ENCODE data around the gene SLITRK2.

SLITRK2 gene, protein sequence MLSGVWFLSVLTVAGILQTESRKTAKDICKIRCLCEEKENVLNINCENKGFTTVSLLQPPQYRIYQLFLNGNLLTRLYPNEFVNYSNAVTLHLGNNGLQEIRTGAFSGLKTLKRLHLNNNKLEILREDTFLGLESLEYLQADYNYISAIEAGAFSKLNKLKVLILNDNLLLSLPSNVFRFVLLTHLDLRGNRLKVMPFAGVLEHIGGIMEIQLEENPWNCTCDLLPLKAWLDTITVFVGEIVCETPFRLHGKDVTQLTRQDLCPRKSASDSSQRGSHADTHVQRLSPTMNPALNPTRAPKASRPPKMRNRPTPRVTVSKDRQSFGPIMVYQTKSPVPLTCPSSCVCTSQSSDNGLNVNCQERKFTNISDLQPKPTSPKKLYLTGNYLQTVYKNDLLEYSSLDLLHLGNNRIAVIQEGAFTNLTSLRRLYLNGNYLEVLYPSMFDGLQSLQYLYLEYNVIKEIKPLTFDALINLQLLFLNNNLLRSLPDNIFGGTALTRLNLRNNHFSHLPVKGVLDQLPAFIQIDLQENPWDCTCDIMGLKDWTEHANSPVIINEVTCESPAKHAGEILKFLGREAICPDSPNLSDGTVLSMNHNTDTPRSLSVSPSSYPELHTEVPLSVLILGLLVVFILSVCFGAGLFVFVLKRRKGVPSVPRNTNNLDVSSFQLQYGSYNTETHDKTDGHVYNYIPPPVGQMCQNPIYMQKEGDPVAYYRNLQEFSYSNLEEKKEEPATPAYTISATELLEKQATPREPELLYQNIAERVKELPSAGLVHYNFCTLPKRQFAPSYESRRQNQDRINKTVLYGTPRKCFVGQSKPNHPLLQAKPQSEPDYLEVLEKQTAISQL

DNA sequence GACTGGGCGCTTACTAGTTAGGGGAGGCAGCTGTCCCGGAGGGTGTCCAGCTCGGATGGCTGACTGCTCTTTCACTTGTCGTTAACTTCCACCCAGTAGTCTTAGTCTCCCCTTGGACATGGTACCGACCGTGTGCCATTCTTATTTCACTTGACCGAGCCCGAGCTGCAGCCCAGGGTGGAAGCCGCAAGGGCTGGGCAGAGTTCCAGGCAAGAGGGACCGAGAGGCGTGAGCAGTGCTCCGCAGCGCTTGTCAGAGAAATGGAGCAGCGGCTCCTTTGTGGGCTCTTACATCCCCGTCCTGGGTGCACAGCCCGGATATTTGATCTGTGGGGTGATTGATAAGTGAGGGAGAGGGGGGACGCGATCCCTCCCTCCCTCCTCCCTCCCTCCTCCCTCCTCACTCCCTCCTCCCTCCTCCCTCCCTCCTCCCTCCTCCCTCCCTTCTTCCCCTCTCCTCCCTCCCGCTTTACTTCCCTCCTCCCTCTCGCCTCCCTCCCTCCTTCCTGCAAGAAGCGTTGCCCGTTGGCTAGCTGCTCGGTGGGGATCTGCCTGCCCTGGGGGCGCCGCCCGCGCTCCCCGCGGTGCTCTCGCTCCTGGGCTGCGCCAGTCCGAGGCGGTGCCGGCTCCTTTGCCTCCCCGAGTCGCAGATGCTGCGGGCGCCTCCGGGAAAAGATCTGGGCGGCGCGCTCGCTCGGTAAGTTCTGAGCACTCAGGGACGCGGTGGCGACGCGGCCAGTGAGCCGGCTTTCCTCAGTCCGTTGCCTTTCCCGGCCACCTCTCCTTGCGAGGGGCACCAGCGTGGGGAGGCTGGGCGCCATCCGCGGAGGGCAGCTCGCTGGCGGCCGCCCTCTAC, at the start of gene SLITRK2:
SLITRK2 (plus strand) TSS at position 499 of the 855 bp plus-strand sequence. CDS start 4,597 bp downstream, outside the sequence.
- DNase-seq (ENCODE audit: low read depth in 2 of 2): no peak

DNA sequence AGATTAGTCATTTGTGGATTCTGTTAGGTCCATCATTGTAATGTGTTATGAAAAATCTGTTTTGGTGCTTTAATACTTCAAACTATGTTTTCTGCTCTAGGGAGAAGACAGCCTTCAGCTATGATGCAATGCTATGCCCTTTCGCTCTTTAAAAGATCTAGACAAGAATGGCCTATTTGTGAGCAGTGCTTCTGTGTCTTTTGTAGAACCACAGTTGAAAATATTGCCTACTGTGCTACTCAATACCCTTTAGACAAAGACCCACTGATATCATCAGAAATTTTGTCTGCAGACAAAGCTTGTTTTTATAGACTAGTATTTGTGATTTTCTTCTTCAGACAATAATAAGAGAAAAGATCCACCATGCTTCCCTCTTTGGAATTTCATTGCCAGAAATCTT, 44.6 kb upstream of the SLITRK2 start:
- DNase-seq (ENCODE audit: low read depth in 2 of 2): no peak

DNA sequence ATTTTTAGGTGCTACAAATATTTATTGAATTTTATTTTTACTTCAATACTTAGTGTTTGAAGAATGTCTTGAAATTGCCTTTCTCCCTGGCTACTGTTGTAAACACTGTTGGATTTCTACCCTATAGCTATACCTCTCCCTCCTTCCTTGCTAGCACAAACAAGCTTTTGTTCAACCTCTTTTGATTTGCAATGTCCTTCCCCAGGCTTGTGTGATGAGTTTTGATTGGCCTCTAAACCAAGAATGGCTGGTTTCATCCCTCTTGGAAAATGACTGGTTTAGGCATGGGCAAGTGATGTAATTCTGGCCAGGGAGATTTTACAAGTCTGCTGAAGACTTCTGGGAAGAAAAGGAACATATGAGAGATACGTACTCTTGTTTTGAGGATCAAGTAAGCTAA, 25.3 kb upstream of the SLITRK2 start:
- DNase-seq (ENCODE audit: low read depth in 2 of 2): no peak

DNA sequence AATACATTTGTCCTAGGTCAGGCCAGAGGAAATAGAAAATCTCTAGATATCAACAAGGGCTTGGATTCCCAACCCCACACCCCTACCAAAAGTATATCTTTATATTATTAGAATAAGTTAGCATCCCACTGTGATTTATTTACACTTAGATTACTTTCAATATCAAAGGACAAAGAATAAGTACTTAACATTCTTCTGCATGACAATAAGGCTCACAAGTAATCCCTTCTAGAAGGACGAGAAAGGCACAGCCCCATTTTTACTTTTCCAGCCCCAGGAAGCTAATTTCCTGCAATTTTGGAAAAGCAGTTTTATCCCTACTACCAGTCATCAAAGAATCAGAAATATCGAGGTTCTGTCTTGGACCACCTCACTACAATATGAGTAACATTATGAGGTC, 14.1 kb upstream of the SLITRK2 start:
- no peak for DNase-seq (ENCODE audit: low read depth in 2 of 2)

DNA sequence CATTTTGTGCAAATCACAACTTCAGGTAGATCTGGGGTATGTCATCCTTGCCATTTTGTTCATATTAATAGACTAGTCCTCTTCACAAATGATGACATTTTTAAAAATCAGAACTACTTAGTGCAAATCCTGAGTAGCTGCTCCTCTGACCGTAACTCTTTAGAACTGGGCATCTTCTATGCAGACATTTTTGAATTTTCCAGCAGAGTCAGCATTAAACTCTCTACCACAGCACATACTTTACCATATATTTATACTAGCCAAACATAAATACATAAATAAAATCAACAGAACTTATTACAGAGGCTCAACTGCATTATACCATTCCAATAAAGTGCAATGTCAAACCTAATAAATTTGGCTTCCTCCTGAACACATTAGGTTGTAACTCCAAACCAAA, 4.5 kb upstream of the SLITRK2 start:
- no peak for DNase-seq (ENCODE audit: low read depth in 2 of 2)

DNA sequence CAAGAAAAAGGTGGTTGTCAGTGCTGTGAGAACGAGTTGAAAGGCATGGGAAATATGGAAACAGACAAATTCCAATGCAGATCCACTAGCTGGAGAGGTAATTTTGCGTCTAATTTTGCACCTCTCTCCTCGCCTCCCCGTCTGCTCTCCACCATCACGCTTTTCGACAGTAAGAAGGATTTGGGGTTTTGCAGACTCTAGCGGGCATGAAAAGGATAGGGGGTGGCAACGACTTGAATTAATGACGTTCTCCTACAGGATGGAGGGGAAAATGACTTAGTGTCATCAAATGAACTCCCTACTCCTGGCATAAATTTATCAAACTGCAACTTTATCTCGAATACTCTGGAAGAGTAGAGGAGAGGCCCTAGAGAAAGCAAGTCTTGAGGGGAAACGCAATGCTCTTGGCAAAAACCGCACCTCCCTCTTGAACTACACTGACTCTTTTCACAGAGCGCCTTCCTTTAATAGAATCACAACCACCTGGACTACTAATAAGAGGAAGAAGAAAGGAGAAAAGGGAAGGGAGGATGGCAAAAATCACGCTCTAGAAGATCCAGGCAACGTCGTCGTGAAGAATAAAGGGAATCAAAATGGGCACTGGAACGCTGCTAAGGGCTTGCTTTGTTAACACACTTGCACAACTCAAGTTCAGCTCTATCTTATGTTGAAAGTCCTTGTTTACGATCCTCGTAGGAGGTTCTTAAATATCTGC, 871 bp upstream of the SLITRK2 start:
- no peak for DNase-seq (ENCODE audit: low read depth in 2 of 2)

DNA sequence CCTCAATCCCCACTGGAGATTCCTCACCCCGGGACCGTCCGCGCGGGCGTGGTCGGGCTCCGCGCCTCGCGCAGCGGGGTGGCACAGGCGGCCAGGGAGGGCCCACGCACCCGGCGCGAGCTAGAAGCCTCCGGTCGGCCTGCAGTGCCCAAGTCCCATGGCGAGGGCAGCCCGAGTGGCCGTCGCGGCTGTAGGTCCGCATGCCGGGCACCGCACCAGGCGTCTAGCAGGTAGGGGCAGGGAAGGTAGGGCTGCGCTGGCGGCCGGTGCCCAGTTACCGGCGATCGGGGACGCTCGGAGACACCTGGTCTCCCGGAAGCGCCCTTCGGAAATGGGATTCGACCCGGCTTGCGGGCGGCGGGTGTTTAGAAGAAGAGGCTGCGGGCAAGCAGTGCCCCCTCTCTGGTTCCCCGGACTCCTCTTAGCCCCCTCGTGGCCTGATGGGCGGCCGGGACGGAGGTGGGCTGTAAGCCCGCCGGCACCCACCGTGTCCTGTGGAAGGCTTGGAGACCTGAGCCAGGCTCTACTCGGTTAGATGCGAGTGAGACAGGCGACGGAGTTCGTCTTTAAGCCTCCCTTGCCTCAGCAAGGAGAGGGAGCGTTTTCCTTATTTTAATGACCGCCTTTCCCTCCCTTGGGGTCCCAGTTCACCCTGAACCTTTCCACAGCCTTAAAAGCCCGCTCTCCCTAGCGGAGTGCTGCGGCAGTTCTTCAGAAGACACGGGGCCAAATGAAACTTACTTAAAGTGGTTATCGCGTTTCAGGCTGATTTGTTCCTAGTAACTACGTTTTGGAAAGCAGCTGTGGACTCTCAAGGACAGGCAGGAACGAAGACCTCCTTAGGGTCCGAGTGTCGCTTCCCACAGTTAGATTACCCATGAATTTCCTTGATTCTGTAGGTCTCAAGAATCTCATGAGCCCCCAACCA, 821 bp downstream of the SLITRK2 start:
- no peak for DNase-seq (ENCODE audit: low read depth in 2 of 2)

DNA sequence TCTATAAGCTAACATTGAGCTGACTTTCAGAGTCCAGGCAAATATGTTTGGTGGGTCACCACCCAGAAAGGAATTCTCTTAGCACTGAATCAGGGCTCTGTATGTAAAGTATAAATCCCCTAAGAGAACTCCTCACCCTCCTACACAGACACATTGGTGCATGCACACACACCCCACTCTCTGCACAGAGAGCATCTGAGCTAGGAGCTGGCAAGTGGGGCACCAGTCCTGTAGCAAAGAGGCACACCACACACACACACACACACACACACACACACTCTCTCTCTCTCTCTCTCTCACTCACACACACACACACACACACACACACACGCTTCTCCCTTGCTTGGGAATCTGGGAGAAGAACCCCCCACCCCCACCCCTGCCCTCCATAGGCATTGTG, 3.2 kb downstream of the SLITRK2 start:
- DNase-seq (ENCODE audit: low read depth in 2 of 2): no peak

DNA sequence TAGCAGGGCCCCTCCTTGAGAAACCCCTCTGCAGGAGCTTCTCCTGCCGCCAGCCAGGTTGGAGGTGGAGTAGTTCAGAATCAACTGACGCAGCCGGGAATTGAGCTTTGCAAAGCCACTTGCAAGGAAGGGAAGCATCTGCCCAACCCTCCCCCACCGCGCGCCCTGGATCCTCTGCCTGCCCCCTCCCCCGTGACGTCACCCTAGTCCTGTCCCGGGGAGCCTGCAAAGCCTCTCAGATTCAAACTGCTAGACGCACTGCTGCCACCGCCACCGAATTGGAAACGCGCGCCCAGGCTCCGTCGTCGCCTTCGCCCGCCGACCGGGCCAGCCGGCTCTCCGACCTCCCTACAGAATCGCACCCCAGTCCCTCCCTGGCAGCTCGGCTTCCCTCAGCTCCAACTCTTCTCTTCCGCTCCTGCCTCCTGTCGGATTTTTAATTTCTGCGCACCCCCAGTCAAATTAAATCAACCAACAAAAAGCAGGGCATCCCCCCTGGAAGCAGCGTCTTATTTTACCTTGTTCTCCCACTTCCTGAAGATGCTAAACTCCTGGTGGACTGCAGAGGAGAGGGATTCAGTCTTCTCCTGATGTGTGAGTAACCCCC, 3.8 kb downstream of the SLITRK2 start:
- no peak for DNase-seq (ENCODE audit: low read depth in 2 of 2)

DNA sequence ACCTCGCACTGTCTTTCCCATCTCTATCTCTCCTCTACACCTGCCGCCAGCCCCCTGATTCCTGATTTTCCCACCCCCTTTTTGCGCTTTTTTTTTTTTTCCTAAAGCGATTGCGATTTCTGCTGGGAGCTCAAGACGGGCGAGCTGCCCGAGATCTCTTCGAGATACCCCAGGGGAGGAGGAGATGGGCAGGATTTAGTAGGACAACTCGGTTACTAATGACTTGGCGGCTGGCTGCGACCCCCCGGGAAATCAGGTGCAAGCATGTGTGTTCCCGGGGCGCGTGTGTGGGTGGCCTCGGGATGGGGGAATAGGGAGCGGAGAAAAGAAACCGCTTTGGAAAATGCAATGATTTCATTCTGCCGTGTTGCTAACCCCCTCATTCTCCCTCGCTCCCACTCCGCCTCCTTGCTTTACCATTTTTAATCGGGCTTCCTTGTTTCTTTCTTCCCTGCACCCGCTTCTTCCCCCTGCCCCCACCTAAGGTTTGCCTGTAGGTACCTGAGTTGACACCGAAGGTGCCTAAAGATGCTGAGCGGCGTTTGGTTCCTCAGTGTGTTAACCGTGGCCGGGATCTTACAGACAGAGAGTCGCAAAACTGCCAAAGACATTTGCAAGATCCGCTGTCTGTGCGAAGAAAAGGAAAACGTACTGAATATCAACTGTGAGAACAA, 4.4 kb downstream of the SLITRK2 start:
- DNase-seq (ENCODE audit: low read depth in 2 of 2): no peak

DNA sequence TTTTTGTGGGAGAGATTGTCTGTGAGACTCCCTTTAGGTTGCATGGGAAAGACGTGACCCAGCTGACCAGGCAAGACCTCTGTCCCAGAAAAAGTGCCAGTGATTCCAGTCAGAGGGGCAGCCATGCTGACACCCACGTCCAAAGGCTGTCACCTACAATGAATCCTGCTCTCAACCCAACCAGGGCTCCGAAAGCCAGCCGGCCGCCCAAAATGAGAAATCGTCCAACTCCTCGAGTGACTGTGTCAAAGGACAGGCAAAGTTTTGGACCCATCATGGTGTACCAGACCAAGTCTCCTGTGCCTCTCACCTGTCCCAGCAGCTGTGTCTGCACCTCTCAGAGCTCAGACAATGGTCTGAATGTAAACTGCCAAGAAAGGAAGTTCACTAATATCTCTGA, 5.5 kb downstream of the SLITRK2 start:
- no peak for DNase-seq (ENCODE audit: low read depth in 2 of 2)

DNA sequence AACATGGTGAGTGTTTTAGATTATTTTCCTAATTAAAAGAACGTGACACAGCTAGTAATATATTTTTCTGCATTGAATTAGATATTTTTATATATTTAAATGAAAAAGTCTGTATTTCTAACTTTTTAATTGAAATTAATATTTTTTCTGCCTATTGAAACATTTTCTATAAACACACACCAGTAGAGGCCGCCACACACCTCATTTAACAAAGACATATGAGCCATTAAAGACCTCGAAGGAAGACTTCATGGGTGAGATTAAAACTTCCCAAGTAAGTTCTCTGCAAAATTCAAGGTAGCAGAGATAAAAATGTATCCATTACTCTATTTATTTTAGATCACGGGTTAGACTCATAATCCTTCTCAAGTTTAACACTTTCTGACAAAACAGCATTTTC, 8.3 kb downstream of the SLITRK2 start:
- DNase-seq (ENCODE audit: low read depth in 2 of 2): no peak

DNA sequence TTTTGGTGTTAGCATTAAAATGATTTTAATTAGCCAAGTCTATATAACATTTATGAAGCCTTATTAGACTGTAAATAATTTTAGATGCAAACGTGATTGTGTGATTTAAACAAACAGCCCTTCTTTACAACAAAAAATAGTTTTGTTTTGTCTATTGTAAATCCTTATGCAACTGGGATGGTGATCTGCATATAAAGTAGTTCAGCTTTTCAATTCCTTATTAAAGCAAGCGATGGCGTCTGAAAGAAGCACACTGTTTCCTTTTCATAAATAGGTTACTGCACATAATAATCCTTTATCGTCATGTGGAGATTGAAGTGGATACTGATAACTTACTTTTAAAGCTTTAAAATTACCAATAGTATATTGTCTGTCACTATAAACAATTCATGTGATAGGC, 8.8 kb downstream of the SLITRK2 start:
- no peak for DNase-seq (ENCODE audit: low read depth in 2 of 2)

DNA sequence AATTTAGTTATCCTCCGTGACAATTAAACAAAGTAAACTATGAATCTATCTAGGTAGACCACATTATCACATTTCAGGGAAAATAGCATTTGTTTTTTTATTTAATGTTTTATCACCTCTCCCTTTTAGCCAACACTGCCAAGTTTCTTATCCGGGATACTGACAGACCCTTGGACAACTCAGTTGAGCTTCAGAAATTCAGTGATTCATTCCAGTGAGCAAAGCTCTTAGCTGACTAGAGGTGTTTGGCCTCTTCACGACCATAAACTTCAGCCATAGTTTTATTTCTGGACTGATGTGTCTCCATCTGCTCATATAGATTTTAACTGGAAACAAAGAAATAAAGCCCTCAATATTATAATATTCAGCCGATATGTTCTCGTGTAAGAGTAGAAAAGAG, 15.2 kb downstream of the SLITRK2 start:
- no peak for DNase-seq (ENCODE audit: low read depth in 2 of 2)

DNA sequence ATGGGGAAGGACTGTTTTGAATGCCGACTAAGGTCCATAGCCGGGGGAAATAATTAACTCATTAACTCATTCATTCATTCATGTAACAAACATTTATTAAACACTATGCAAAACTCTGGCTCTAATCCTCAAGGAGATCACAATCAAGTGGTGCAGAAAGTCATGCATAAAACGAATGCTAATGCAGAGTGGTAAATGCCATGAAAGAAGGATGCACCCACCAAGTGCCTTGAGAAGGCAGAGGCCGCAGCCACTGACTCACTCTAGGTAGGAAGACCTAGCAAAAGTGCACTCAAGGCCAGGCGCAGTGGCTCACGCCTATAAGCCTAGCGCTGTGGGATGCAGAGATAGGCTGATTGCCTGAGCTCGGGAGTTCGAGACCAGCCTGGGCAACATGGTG, 22.9 kb downstream of the SLITRK2 start:
- DNase-seq (ENCODE audit: low read depth in 2 of 2): no peak

DNA sequence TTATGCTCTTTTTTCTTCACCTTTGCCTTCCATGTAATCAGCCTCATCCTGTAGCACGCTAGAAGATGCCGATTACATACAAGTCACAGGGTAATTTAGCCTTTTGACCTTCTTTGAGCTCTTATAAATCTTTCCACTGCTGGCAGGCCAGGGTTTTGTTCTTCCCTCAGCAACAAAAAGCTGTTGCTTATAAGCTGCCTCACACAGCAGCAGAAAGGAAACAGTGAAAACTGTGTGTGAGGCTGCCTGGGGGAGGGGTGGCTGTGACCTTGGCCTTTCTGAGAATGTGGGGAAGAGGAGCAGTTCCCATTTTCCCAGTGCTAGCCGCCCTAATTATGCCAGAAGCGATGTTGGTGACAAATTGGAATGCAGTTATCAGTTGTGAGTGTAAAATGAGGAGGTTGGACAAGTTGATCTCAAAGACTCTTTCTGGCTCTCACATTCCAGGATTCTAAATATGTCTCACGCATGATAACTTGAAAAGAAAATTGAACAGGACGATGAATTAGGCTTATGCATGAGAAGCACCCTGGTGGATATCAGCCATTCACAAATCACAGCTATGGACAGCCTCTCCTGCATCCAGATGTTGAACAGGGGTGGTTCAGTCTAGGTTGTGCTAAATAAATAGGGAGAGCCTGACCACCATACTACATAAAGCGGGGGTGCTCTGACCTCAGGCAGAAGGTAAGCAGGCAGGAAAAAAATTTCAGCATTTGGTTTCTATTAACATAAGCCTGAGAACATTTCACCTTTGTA, 25.7 kb downstream of the SLITRK2 start:
- no peak for DNase-seq (ENCODE audit: low read depth in 2 of 2)

DNA sequence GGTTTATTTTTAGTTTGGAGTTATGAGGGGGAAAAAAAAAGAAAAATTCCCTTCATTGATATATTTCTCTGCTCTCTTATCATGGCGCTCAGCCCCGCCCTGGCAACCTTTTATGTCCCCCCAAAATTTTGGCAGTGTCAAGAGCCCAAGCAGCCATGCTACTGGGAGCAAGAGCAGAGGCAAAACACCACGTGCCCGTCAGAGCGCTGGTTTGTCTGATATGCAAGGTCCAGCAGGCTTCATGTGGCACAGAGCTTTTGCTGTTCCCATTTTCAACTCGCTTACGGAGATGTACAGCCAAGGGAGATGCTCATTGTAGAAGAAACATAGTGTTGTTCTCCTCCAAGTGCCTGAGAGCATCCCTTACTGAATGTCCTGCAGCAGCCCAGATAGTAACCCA, 27.3 kb downstream of the SLITRK2 start:
- no peak for DNase-seq (ENCODE audit: low read depth in 2 of 2)

DNA sequence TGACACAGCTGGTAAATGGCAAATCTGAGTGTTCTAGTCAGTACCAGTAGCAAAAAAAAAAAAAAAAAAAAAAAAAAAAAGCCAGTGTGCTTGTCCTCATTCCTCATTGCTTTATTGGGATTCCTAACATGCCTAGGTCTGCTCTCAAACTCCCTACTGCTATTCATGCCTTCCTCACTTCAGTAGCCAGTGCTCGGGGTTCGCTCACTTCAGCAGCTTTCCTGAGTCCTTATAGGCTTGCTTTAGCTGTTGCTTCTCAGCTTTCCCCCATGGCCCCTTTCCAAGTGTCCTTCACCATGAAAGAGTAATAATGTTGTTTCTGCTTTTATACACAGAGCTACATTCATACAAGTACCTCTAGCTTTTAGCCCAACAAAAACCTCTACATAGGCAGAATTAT, 30.8 kb downstream of the SLITRK2 start:
- no peak for DNase-seq (ENCODE audit: low read depth in 2 of 2)

DNA sequence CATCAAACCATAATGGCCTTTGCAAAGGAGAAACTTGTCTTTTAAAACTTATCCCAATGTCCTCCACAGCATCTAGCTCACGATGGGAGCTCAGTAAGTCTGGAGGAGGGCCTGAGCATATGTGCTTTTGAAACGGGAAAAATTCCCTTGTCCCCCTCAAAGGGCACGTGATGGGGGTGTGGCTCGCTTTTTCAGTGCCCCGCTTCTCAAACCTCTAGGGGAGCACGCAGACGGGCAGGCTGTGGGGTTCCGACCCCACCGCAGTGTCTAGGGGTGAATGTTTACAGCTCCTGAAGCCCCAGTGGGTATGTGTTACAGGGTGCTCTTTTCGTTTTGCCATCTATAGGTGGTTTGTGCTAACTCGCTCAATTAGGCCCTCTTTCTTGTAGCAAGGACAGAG, 31.2 kb downstream of the SLITRK2 start:
- DNase-seq (ENCODE audit: low read depth in 2 of 2): no peak
